HepG2 (cell line): ENCODE results near the gene PASD1. TPM values are rescaled to one million over a fixed set of nuclear protein-coding genes. Genes with fewer than 3 reads are reported as not detected.

ENCODE experiments used
- ATAC-seq: fragments of 200-7000 bp; cut with Tn5 transposase; 3 replicates; pipeline ENCODE4 v1.9.1; 2020; ENCODE audit warnings: mild to moderate bottlenecking, moderate library complexity
- BruUV-seq: library from RNA; stranded (reverse); fragments of 400-500 nt; replicated peaks from 2 replicates; lab custom pipeline; 2021; lab: Mats Ljungman, UMichigan
- CTCF ChIA-PET: fragments of 300-600 bp; formaldehyde crosslinking; extraction: SDS; loops from one replicate; lab custom pipeline; 2021; ENCODE audit warnings: low total read pairs, inconsistent platforms, low intra/inter-chr PET ratio; lab: Yijun Ruan, JAX
- POLR2A ChIA-PET: fragments of 350-600 bp; sonication (Branson Sonifier 250); formaldehyde crosslinking; loops from one replicate; lab custom pipeline; 2020; ENCODE audit warnings: antibody characterized with exemption, inconsistent platforms; lab: Yijun Ruan, JAX
- DNase-seq: peaks from one replicate; pipeline ENCODE4 v3.0.0-alpha.2; 2015; ENCODE audit warnings: low spot score
- FAIRE-seq: peaks from 3 replicates; lab custom pipeline; 2011; peaks lifted over from hg19 to GRCh38; lab: Jason Lieb, UNC
- H2AFZ ChIP-seq: one replicate; pipeline ENCODE4 v1.6.1; 2011; ENCODE audit warnings: low read length, inconsistent platforms
- H3K27ac ChIP-seq: fragments of 300-600 bp; 3 replicates; pipeline ENCODE4 v1.8.0; 2011; ENCODE audit warnings: mixed run types, mild to moderate bottlenecking, mixed read lengths, low read length, inconsistent platforms; ENCODE audit not compliant: insufficient read depth; ENCODE audit errors: extremely low read length
- H3K27me3 ChIP-seq, 2 experiments: fragments of 200-600 bp in 1 of 2; 2 replicates in 1 of 2; 3 replicates in 1 of 2; pipeline versions ENCODE4 v1.6.0 to v1.8.0; 2011; ENCODE audit warnings: low read length in 2 of 2, mild to moderate bottlenecking in 2 of 2, moderate library complexity in 2 of 2, inconsistent platforms in 1 of 2; ENCODE audit not compliant: insufficient read depth in 2 of 2, control insufficient read depth in 1 of 2
- H3K36me3 ChIP-seq, 2 experiments: fragments of 200-600 bp in 1 of 2; replicated peaks in 1 of 2; 2 replicates in 1 of 2; 3 replicates in 1 of 2; pipeline versions ENCODE4 v1.5.1 to v1.8.0; 2011; ENCODE audit warnings: low read length in 2 of 2, inconsistent platforms in 1 of 2; ENCODE audit not compliant: insufficient read depth in 2 of 2, control insufficient read depth in 1 of 2
- H3K4me1 ChIP-seq: 2 replicates; pipeline ENCODE4 v1.5.1; 2012; ENCODE audit warnings: low read length, inconsistent platforms; ENCODE audit not compliant: insufficient read depth
- H3K4me2 ChIP-seq: 2 replicates; pipeline ENCODE4 v1.6.0; 2011; ENCODE audit warnings: low read depth, low read length, inconsistent platforms
- H3K4me3 ChIP-seq, 3 experiments: fragments of 200-600 bp in 1 of 3; sonication (generic), shearing (Covaris generic) in 1 of 3; replicated peaks in 1 of 3; 2 replicates each; pipeline ENCODE4 v1.5.1; 2011 to 2016; ENCODE audit warnings: low read length in 3 of 3, inconsistent platforms in 2 of 3, low read depth in 2 of 3, mild to moderate bottlenecking in 2 of 3, control low read depth in 1 of 3, mixed read lengths in 1 of 3; ENCODE audit not compliant: insufficient read depth in 1 of 3
- H3K79me2 ChIP-seq: one replicate; pipeline ENCODE4 v1.6.1; 2011; ENCODE audit warnings: low read length, inconsistent platforms; ENCODE audit not compliant: insufficient read depth
- H3K9ac ChIP-seq: 2 replicates; pipeline ENCODE4 v1.6.0; 2011; ENCODE audit warnings: mild to moderate bottlenecking, low read depth, low read length, inconsistent platforms; ENCODE audit not compliant: insufficient read depth
- H3K9me3 ChIP-seq: 2 replicates; pipeline ENCODE4 v1.5.1; 2012; ENCODE audit warnings: mild to moderate bottlenecking, low read length
- H4K20me1 ChIP-seq: 2 replicates; pipeline ENCODE4 v1.6.0; 2011; ENCODE audit warnings: inconsistent platforms, mild to moderate bottlenecking, low read length, moderate library complexity; ENCODE audit not compliant: insufficient read depth
- EEA1 ChIP-seq: sonication (generic); formaldehyde crosslinking; IDR thresholded peaks from 2 replicates; pipeline ENCODE4 v1.5.1; 2020; ENCODE audit warnings: mild to moderate bottlenecking, missing genetic modification reagents, borderline replicate concordance
- IKZF5 ChIP-seq: IDR thresholded peaks from 2 replicates; pipeline ENCODE4 v1.6.1; 2018; ENCODE audit warnings: missing genetic modification reagents, mild to moderate bottlenecking, missing compliant biosample characterization
- SMARCE1 ChIP-seq: fragments of 450-650 bp; IDR thresholded peaks from 2 replicates; pipeline ENCODE4 v1.6.1; 2017; ENCODE audit warnings: borderline replicate concordance
- ZBTB40 ChIP-seq, 2 experiments: fragments of 450-650 bp in 1 of 2; sonication (generic) in 1 of 2; formaldehyde crosslinking in 1 of 2; IDR thresholded peaks; 2 replicates each; pipeline versions ENCODE4 v1.6.1 to v1.8.0; 2016 to 2022; ENCODE audit warnings: antibody characterized with exemption in 1 of 2, mild to moderate bottlenecking in 1 of 2, missing genetic modification reagents in 1 of 2
- WGBS: methylation state at CpG from one replicate; pipeline ENCODE4 v1.1.6; 2017; ENCODE audit warnings: low lambda C conversion rate; 5-methylcytosine and 5-hydroxymethylcytosine counted together
- in situ Hi-C: cut with HindIII; loops from 2 replicates; pipeline ENCODE4 v1.10.0; 2017; ENCODE audit warnings: low pct_unique_long_range_greater_than_20kb; ENCODE audit not compliant: extremely low pct_ligation_motif_present
- intact Hi-C: fragments of 100-400 bp; cut with micrococcal nuclease; formaldehyde crosslinking; loops from one replicate; pipeline ENCODE4 v1.10.0; 2022; ENCODE audit not compliant: unreplicated experiment
- polyA plus RNA-seq, 8 experiments: library from polyadenylated mRNA; depleted of rRNA in 3 of 8; stranded (reverse) in 7 of 8; unstranded in 1 of 8; fragments of >200 nt; fragmentation: Illumina TruSeq in 4 of 8; extraction: Trizol in 4 of 8; gene quantifications; 2 replicates each; pipeline versions ENCODE4 v1.2.1 to v1.2.3, GENCODE V29; 2011 to 2016; ENCODE audit warnings: low read depth in 4 of 8, missing spikeins in 1 of 8, mixed read lengths in 1 of 8; ENCODE audit not compliant: insufficient read depth in 1 of 8
- total RNA-seq, 5 experiments: library from RNA; depleted of rRNA; stranded (reverse); fragments of >200 nt; fragmentation: Illumina TruSeq; extraction: Trizol; gene quantifications; 2 replicates each; pipeline ENCODE4 v1.2.3, GENCODE V29; 2016; ENCODE audit warnings: low read depth in 1 of 5

Gene PASD1
- total and polyA plus RNA-seq, 2 of the 13 experiments (the other 11 are each of a cell fraction or from before 2014, with no cell fraction given) = not detected

- H3K36me3 ChIP-seq = no peaks in the 10 kb centered on the region
- H3K27ac ChIP-seq = no peak overlapping the region
- no CpG with 5 or more reads among the region's 5 CpGs for WGBS
- no peaks in the 10 kb centered on the region for H3K79me2 ChIP-seq
- H3K9ac ChIP-seq = no peak overlapping the region
- H3K4me1 ChIP-seq = no peaks in the 10 kb centered on the region
- no peak overlapping the region for H3K4me2 ChIP-seq
- no peak for ATAC-seq
- in situ Hi-C loops = no loop called here
- POLR2A ChIA-PET = no interaction called here
- CTCF ChIA-PET = no interaction called here
- H4K20me1 ChIP-seq = no peaks in the 10 kb centered on the region
- H3K9me3 ChIP-seq = no peaks in the 10 kb centered on the region
- TF ChIP-seq ZBTB40 (IDR thresholded peaks at IDR 0.05) (no peak), ZBTB40 (CRISPR knock-in tag; IDR thresholded peaks at IDR 0.05) (no peak), SMARCE1 (no peak), IKZF5 (CRISPR knock-in tag) (no peak), EEA1 (no peak)
- no TSS peak for BruUV-seq
- no peak for DNase-seq
- intact Hi-C loops = no loop called here
- FAIRE-seq = no peak
- no peak overlapping the region for H3K4me3 ChIP-seq
- no peaks in the 10 kb centered on the region for H3K27me3 ChIP-seq
- H2AFZ ChIP-seq = no peak overlapping the region
Observed at GRCh38 chrX:151711154-151711553, 147.7 kb downstream of the PASD1 start.
